ENCODE measurements around the gene GTF3A.
A peak's percentile ranks its signal among the peaks of the same experiment; 100 is the strongest.

GTF3A gene

DNA sequence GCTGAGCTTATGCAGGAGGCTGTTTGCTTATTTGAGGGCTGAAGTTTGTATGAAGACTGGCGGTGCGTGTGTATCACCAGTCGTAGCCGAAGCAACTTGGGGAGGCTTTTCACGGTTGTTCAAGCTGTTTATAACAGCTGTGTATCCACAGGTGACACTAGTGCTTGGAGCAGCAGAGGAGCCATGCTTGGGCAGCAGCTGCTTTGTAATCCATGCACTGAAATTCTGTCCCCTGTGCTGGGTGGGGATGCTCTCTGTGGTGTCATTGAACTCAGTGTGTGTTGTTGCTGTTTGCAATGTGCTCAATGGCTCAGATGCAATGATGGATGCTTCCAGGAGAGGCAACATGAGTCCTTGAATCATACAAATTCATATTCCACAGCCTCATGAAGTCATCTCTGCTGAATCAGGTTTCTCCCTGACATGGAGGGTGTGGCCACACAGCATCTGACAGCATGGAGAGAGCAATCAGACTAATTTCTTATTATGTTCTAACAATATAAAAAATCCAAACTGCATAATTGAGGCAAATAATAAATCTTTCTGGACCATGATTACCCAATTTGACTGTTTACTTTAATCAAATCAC lies 18.8 kb upstream of the GTF3A start:
- no peak for DNase-seq (ENCODE audit: low spot score)

DNA sequence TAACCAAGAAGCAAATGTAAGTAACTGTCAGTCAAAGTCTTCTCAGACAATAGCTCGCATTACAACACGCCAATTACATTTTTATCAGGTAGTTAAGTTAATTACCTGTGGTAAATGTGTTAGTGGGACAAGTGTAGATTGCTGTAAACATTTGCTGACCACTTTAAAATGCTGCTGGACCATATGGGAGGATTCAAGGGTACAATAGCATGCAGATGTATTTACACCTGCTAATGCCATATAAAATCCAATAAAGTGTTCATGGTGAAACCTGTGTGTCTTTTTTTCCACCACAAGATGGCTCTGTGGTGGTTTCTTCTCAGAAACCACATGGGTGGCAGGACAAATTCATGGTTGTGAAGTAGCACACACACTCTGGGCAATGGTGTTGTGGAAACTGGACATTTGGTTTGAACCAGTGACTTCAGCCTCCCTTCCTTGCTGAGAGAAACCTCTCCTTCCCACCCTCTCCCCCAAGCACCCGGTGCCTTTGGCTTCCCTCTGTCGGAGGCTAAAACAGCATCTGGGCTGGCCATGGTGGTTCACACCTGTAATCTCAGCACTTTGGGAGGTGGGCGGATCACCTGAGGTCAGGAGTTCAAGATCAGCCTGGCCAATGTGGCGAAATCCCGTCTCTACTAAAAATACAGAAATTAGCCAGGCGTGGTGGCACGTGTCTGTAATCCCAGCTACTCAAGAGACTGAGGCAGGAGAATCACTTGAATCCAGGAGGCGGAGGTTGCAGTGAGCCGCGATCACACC lies 18.1 kb upstream of the GTF3A start:
- DNase-seq (ENCODE audit: low spot score), result peak; percentile 40

DNA sequence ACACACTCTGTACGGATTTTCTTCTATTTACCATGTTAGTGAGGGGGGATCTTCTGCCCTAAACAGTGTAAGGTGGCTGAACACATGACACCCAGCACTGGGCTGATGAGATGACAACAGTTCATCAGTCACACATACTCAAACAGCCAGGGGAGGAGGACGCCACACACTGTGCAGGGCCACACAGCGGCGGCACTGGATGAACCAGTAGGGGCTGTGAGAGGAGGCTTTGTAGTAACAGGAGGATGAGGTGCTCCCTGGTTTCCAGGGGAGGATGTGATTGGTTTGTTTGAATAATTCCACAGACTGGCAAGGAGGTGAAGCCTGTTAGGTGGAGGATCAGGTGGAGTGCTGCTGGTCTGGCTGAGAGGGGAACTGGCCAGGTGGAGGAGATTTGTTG lies 16.3 kb upstream of the GTF3A start:
- DNase-seq (ENCODE audit: low spot score), result no peak

DNA sequence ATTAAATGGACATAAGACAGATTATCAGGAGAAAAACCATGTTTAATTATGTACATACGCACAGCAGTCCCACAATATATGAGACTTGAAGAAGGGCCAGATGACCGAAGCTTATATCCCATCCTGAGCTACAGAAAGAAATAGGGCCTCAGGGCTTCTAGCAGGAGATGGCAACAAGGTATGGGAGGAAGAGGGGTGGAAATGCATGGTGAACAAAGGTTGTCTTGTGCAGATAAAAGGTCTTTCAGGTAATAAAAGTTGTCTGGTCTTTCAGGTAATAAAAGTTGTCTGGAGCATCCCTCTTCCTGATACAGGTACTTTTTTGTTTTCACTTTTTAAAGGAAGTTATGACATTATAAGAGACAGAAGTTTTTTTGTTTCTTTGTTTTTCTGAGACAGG lies 15.4 kb upstream of the GTF3A start:
- DNase-seq (ENCODE audit: low spot score), result no peak

DNA sequence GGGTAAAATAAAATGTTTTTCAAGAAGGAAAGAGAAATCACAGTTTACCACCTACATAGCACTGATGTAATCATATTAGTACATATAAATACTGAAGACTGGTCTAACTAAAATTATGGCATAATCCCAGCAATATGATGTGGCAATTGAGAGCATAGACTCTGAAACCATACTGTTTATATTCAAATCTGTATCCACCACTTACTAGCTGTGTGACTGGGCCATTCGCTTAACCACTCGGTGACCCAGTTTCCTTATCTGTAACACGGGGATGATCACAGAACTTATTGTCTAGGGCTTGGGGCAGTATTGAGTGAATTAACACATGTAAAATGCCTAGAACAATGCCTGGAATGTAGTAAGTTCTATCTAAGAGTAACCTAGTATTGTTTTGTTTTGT lies 13.1 kb upstream of the GTF3A start:
- no peak for DNase-seq (ENCODE audit: low spot score)

DNA sequence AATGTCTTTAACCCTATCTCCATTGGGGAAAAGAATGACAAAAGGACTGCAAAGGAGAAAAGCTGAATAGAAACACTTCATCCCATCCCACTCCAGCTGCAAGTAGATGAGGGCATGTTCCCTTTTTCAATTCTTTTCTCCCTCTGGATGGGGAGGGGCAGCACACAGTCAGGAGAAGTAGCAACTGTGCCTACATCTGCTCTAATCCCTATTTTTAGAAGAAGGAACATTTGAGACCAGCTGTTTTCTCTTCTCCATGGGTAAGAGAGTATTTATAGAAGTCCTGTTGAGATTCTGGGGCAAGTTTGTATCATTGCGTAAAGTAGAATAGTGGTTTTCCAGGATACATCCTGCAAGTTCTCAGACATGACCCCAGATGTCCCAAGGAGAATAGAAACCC lies 9.3 kb upstream of the GTF3A start:
- DNase-seq (ENCODE audit: low spot score), result no peak

DNA sequence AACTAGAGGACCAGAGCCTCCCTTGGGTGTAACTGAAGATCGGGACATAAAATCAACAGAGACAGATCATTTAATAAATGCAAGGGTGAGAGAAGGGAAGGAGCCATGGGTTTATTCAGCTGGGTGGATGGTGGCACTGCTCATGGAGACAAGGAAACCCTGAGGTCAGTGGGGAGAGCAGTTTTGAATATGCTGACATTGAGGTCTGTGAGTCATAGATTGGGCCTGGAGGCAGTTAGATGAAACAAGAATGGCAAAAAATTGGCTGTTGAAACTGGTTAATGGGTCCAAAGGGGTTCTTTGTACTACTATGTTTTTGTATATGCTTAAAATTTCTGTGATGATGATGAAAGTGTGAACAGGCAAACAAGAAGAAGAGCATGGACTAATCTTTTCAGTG lies 5.1 kb upstream of the GTF3A start:
- no peak for DNase-seq (ENCODE audit: low spot score)

DNA sequence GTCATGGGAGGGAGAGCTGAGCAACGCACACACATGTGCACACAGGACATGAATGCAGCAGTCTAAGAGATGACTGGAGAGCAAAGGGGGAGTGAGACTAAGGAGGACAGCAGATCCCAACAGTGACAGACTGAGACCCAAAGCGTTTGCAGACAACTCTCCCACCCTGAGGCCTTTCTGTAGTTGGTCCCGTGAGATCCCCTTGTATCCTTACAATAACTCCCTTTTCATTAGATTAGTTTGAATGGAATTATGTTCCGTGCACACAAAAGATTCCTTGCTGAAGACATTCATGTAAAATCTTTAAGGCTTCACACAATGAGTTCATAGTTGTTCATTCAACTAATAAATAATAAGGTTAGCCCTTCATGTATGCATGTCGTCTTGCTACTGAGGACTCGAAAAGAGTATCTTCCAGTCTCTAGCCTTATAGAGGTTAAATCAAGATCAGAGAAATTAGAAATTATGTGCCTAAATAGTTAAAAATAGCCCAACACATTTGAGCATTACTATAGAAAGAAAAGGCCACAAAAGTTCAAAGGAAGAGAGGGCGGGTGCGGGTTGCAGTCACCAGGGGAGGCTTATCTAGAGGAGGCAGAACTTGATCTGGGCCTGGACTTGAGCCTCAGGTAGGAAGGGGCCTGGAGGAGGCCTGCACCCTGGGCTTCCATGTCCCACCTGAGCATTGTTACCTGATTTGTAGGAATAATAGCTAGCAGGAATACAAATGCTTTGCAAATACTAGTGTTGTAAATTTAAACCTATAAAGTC lies 3.1 kb upstream of the GTF3A start:
- no peak for DNase-seq (ENCODE audit: low spot score)

DNA sequence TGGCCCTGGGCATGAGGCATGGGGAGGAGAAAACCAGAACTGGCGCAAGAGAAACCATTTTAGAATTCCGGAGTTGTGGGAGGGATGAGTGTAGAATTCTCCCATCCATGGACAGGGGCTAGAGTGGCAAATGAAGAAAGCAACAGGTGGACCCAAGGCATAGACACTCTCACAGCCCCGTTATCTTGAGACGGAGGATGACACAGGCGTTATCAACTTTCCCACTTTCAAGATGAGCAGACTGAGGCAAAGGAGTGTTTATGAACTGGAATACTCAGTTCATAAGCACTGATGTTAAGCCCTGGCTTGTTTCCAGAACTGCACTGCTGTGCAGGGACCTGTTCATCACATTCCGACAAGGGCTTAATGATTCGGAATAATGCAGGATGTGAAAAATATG lies 1.1 kb upstream of the GTF3A start:
- no peak for DNase-seq (ENCODE audit: low spot score)

DNA sequence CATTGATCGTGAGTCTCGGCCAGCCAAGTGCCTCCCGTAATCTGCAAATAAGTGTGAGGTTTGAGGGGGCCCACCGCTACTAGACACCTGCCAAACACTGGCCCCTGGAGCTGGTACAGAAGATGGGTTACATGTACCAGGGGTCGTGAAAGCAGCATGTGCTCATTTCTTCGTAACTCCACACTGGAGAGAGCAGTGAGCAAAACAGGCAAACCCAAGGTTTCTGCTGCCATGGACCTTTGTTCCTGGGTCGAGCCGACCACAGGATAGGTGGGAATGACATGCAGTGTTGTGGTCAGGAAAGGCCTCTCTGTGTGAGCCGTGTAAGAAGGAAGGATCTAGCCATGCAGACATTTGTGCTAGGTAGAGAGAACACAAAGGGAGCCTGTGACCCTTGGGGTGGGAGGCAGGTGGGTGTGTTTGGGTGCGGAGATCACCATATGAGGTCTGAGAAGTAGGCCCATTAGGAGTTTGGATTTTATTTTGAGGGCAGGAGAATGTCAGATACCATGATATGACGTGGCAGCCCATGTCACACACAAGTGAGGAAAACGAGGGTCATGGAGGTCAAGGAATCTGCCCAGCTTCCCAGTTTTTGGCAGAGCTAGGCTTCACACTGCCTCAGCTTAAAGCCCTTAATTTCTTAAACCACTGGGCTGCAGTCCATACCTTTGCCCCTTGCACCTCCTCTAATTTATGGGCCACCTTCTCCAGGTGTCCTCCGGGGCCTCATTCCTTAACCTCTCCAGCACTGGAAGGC lies 919 bp downstream of the GTF3A start:
- peak; percentile 18 for DNase-seq (ENCODE audit: low spot score)

DNA sequence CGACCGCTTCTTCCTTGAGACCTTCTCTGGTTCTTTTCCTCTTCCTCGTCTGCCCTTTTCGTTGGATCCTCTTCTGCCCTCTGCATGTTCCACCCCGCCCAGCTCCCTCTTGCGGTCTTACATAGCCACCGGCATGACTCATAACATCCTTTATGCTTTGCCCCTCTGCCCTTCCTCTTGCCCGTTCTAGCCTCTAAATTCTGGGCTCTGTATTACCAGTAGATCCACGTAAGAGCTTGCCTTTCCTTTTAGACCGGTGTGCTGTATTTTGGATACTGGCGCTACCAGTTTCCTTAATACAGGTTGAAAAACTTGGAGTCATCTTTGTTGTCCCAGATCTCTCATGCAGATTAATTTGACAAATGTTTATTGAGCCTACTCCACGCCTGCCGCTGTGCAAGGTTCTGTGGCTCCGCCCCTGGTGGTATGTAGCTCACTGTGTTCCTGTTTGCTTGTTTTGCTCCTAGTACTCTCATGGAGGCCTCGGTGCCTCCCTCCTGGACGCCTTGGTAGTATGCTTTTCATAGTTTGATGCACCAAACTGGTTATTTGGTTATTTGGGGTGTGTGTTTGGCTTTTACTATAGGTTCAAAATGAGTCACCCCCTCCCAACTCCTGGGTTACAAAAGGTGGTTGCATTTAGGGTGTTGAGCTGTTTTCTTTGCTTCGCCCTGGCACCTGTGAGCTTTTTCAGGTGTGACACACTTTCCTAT lies 1.7 kb downstream of the GTF3A start:
- DNase-seq (ENCODE audit: low spot score), result peak; percentile 75

DNA sequence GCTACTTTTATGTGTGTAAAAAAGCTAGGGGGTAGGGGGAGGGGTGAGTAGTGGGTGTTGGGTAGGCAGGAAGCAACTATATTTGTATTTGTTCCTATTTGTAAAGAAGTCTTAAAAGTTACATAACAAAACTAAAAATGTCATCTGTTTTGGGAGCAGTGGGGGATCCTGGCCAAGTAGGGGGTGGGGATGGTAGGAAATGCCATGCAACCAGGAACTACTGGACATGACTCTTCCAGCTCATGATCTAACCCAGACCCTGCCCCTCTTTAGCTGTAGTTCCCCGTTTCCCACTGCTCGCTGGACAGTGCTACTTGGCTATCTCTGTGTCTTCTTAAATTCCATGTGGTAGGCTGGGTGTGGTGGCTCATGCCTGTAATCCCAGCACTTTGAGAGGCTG lies 3.2 kb downstream of the GTF3A start:
- DNase-seq (ENCODE audit: low spot score), result no peak

DNA sequence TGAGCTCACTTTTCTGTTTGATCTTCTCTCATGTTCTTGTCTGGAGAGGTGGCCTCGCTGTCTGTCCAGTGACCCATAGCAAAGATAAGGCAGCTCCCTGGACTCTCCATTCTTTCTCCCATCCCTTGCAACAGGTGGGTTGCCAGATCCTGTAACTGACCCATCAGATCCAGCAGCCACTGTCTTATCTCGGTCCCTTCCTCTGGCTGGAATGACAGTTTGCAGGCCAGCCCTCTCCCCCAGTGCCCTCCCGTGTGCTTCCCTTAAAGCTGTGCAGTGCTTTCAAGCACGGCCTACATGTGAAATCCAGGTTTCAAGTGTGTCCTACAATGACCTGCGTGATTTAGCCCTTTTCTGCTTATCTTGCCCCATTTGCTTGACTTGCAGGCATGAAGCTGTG lies 3.7 kb downstream of the GTF3A start:
- DNase-seq (ENCODE audit: low spot score), result no peak

DNA sequence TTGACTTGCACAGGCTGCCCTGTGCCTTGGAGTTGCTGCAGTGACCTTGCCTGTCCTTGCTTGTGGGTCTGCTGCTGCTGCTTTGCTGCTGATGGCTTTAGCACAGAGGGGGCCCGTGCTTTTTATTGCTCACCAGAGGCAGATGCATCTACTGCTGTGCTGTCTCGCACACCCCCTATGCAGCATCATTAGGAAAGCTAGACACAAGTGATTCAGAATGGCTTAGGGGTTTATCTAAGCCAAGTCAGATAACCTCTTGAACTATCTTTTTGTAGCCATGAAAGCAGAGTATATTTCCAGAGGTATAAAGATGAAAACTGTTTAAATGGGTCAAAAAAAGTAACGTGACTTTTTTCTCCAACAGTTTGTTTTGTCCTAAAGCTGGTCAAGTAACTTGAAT lies 7.8 kb downstream of the GTF3A start:
- DNase-seq (ENCODE audit: low spot score), result no peak

DNA sequence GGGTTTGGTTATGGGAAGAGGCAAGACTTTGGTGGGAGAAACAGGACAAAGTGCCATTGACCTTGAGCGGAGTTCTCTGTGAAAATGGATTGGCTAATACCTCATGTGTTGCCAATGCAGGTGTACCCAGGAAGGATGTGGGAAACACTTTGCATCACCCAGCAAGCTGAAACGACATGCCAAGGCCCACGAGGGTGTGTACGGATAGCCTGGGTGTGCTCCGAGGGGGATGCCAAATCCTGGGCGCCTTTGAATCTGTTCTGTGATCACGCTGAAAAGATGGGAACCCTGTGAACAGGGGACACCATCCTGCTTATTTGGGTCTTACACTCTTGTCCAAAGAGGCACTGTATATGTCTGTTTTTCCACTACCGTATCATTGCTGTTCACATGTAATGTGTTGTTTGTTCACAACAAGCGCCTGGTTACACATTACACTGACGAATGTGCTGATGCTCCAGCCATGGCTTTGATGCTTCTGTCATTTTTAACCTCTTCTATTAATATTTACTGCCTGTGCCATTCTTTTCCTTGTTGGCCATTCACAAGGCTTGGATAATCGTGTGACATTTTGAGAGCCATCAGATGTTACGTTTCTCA lies 8.3 kb downstream of the GTF3A start:
- no peak for DNase-seq (ENCODE audit: low spot score)

DNA sequence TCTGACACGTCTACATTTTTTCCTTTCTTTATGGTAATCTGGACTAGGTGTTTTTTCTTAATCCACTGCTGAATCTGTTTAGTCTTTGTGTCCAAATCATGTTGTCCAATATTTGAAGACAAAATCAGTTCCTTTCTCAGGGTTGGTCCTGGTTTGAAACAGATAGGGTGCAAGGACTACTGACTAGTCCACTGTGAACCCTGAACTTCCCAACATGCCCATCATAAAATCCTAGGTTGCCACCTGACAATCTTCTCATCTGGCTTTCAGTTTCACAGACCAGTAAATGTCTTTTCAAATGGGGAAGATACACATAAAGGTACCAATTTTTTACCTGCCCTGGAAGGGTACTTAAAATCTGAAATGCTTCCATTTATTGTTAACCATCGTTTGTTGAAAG lies 12.7 kb downstream of the GTF3A start:
- DNase-seq (ENCODE audit: low spot score), result no peak

DNA sequence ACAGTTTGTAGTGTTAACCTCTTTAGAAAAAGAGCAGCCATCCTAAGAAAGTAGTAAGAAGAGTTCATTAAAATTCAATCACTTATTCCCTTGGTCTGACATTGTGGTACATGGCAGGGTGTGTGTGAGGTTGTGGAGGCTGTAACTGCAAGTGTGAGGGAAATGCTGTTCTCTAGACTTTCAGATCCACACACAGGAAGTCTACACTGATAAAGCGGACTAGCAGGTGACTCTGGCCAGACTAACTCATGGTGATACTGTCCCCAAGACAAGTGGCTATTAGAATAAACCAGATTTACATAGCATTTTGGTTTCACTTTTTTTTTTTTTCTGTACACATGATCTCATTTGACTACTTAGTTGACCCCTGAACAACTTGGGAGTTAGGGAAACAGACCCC lies 16.0 kb downstream of the GTF3A start:
- DNase-seq (ENCODE audit: low spot score), result no peak

DNA sequence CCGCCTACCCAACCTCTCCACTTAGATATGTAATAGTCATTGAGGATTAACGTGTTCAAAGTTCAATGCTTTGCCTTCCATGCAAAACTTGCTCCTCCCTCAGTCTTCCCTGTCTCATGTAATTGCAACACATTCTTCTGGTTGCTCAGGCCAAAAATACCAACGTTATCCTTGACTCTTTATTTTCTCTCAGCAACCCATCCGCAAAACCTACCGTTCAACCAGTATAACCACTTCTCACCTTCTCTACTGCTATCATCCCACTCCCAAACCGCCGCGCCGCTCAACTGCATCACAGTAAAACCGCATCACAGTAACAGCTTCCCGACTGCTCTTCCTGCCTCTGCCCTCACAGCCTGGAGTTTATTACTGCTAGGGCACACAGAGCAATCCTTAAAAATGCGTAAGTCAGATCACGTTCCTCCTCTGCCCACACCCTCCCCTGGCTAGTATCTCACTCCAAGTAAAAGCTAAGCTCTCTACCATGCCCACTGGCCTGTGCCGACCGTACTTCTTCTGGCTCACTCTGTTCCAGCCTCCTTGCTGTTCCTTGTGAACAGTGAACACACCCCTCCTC lies 17.7 kb downstream of the GTF3A start:
- DNase-seq (ENCODE audit: low spot score), result no peak

DNA sequence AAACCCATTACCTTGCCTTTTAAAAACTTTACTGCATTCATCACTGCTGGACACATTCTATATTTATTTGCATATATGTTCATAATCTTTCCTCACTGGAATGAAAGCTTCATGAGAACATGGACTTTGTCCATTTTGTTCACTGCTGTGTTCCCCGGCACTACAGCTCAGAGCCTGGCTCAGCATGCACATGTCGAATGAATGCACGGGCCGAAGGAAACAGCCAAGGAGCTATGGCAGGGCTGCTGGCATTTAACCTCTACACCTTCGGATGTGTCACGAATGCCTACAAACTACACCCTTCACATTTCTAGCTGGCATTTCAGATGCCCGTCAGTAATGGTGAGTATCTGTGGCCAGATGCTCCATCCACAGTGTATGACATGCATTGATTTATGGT lies 18.4 kb downstream of the GTF3A start:
- no peak for DNase-seq (ENCODE audit: low spot score)

DNA sequence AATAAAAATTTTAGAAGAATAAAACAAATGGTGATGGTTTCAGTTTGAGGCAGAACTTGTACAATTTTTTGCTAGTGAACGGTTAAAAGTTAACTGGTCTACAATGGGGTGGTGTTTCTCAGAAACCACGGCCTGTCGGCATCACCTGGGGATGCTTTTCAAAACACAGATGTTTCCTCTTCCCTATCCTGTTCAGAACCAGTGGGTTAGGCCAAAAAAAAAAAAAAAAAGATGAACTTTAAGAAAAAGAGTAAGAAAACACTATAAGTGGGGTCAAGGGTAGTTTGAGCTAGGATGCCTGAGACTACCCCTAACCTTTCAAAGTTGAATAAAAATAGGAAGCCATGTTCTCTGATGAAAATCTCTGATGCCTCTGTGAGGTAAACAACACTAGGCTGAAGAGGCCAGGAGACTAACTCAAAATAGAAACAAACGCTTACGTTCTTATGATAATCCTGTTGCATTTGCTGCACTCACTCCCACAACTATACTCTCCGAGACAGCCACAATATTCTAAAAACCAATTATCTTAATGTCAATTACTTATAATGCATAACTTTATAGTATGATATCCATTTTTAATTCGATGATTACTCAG lies 22.7 kb downstream of the GTF3A start:
- no peak for DNase-seq (ENCODE audit: low spot score)

DNA sequence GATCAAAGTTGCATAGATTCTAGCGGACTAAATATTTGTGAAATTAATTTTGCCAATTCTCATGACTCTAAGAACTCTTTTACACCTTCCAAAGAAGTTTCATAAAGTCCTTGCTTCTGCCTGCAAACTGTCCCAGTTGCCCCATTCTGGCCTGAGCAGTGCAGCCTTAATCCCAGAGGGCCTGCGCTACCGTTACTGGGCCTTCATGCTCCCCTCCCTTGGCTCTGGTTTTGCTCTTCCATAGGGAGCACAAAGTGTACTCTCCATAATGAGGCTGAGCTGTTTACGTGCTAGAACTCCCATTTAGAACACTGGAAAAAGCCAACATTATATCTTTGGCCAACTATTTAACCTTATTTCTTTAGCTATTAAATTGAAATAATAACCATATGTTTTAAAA lies 23.9 kb downstream of the GTF3A start:
- no peak for DNase-seq (ENCODE audit: low spot score)

All from Ammon's horn (tissue), 1 donor.